HL-60 (cell line): ENCODE data around the gene SLC14A1.

ENCODE experiments used
- DNase-seq, 2 experiments: peaks; one replicate each; pipeline ENCODE4 v3.0.0-alpha.2; 2010 to 2020; ENCODE audit warnings: low read depth in 1 of 2, low spot score in 1 of 2
- H3K27ac ChIP-seq: fragments of 250-450 bp; sonication (Bioruptor Pico); replicated peaks from 2 replicates; pipeline ENCODE4 v1.5.1; 2020; ENCODE audit warnings: mild to moderate bottlenecking, moderate library complexity
- H3K27me3 ChIP-seq: fragments of 250-450 bp; sonication (Bioruptor Pico); 2 replicates; pipeline ENCODE4 v1.5.1; 2021; ENCODE audit warnings: mild to moderate bottlenecking, moderate library complexity; ENCODE audit not compliant: insufficient read depth, poor library complexity, severe bottlenecking
- H3K4me3 ChIP-seq: replicated peaks from 2 replicates; pipeline ENCODE4 v1.5.1; 2011; ENCODE audit warnings: mild to moderate bottlenecking, control low read depth, low read length; ENCODE audit not compliant: insufficient read depth
- CTCF ChIP-seq: IDR thresholded peaks from one replicate; pipeline ENCODE4 v1.5.1; 2011; ENCODE audit warnings: low read length, control low read depth, inconsistent platforms; ENCODE audit not compliant: insufficient read depth
- GABPA ChIP-seq: IDR thresholded peaks from 2 replicates; pipeline ENCODE4 v1.6.1; 2012; ENCODE audit warnings: low read depth
- POLR2AphosphoS5 ChIP-seq: IDR thresholded peaks from 2 replicates; pipeline ENCODE4 v1.6.1; 2012; ENCODE audit warnings: low read depth
- REST ChIP-seq: IDR thresholded peaks from 2 replicates; pipeline ENCODE4 v1.6.1; 2012; ENCODE audit warnings: low read depth; ENCODE audit not compliant: insufficient replicate concordance
- SPI1 ChIP-seq: IDR thresholded peaks from 2 replicates; pipeline ENCODE4 v1.6.1; 2012; ENCODE audit warnings: low read depth, mild to moderate bottlenecking, borderline replicate concordance

SLC14A1 gene

DNA sequence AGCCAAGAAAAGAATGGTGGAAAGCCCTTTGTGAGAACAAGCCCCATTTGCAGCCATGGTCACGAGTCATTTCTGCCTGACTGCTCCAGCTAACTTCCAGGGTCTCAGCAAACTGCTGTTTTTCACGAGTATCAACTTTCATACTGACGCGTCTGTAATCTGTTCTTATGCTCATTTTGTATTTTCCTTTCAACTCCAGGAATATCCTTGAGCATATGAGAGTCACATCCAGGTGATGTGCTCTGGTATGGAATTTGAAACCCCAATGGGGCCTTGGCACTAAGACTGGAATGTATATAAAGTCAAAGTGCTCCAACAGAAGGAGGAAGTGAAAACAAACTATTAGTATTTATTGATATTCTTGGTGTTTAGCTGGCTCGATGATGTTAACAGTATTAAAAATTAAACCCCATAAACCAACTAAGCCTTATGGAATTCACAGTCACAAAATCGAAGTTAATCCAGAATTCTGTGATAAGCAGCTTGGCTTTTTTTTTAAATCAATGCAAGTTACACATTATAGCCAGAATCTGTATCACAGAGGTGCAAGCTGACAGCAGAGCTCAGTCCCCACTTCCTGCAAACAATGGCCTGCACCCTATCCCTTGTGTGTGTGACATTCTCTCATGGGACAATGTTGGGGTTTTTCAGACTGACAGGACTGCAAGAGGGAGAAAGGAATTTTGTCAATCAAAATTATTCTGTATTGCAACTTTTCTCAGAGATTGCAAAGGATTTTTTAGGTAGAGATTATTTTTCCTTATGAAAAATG, 26.1 kb downstream of the SLC14A1 start:
- H3K27me3 ChIP-seq = no peaks in the 10 kb centered on the region
- TF ChIP-seq GABPA (no peak), SPI1 (no peak), CTCF (no peak), REST (no peak), POLR2AphosphoS5 (no peak)
- no peak for DNase-seq
- H3K27ac ChIP-seq = no peak overlapping the region
- H3K4me3 ChIP-seq = no peak overlapping the region

DNA sequence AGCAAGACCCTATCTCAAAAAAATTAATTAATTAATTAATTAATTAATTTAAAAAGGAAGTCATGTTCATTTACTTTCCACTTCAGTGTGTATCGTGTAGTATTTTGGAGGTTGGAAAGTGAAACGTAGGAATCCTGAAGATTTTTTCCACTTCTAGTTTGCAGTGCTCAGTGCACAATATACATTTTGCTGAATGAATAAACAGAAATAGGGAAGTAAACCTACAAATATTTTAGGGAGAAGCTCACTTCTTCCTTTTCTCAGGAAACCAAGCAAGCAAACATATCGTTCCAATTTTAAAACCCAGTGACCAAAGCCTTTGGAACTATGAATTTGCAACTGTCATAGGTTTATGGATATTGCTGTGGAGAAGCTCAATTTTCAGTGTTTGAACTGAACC, 27.8 kb downstream of the SLC14A1 start:
- Histone ChIP-seq H3K27me3 (no peaks in the 10 kb centered on the region), H3K4me3 (no peak overlapping the region), H3K27ac (no peak overlapping the region)
- no peak for DNase-seq
- TF ChIP-seq GABPA = no peak
- TF ChIP-seq SPI1 = peak; percentile 37; the same call in 1 of the 2 replicates

GRCh38 chr18:45752681-45753080, 28.7 kb downstream of the SLC14A1 start:
- Histone ChIP-seq H3K27ac (no peak overlapping the region), H3K27me3 (no peaks in the 10 kb centered on the region), H3K4me3 (no peak overlapping the region)
- DNase-seq = no peak
- TF ChIP-seq GABPA = no peak
- no peak for TF ChIP-seq SPI1
- no peak for TF ChIP-seq CTCF
- TF ChIP-seq REST = no peak
- TF ChIP-seq POLR2AphosphoS5 = no peak

- Histone ChIP-seq H3K27ac (no peak overlapping the region), H3K4me3 (no peak overlapping the region), H3K27me3 (no peaks in the 10 kb centered on the region)
- TF ChIP-seq CTCF (no peak), SPI1 (no peak), GABPA (no peak), POLR2AphosphoS5 (no peak), REST (no peak)
- no peak for DNase-seq
These were observed 29.3 kb downstream of the SLC14A1 start for GRCh38 chr18:45753286-45753685.
